ENCODE results near the gene OTOGL. TPM values are rescaled to one million over a fixed set of nuclear protein-coding genes. Genes with fewer than 3 reads are reported as not detected.

The OTOGL gene
- total and polyA plus RNA-seq, 12 donors = 0.04 to 0.52 (median 0.13) TPM; not detected in 1

- H3K27me3 ChIP-seq = no peaks in the 10 kb centered on the region
- H3K4me3 ChIP-seq = no peak overlapping the region
- TF ChIP-seq CTCF (IDR thresholded peaks at IDR 0.05) = peak in 5 of 6 experiments; percentile 30 to 57 (median 49)
- no peak for TF ChIP-seq POLR2A (IDR thresholded peaks at IDR 0.05)
- no peak overlapping the region for H3K27ac ChIP-seq
- intact Hi-C loops (cut with DNase I) = no loop called here
- no peaks in the 10 kb centered on the region for H3K36me3 ChIP-seq (replicated peaks in 1 of 2)
- no peaks in the 10 kb centered on the region for H3K9me3 ChIP-seq (replicated peaks in 1 of 3)
- 0 to 3% (median 1%) methylated on average over 1 of the region's 1 CpG for WGBS, 4 donors
- H3K4me1 ChIP-seq (replicated peaks in 1 of 2) = peaks cover 0 to under 1% of the 10 kb centered on the region in 2 donors
- peak in 4 of 7 donors; percentile 11 to 54 (median 24) for DNase-seq
Measured at GRCh38 chr12:80195074-80195726, 95.9 kb downstream of the OTOGL start.

GRCh38 chr12:80195737-80196136 is 96.4 kb downstream of the OTOGL start:
- TF ChIP-seq POLR2A (IDR thresholded peaks at IDR 0.05) = no peak
- TF ChIP-seq CTCF (IDR thresholded peaks at IDR 0.05) = no peak
- intact Hi-C loops (cut with DNase I) = no loop called here
- Histone ChIP-seq H3K27me3 (no peaks in the 10 kb centered on the region), H3K36me3 (replicated peaks in 1 of 2) (no peaks in the 10 kb centered on the region), H3K4me3 (no peak overlapping the region), H3K9me3 (replicated peaks in 1 of 3) (no peaks in the 10 kb centered on the region), H3K4me1 (replicated peaks in 1 of 2) (no peaks in the 10 kb centered on the region), H3K27ac (no peak overlapping the region)
- 73 to 86% (median 79%) methylated on average over 2 of the region's 2 CpGs for WGBS, 4 donors
- DNase-seq = no peak

GRCh38 chr12:80196419-80196818 is 97.1 kb downstream of the OTOGL start:
- H3K4me3 ChIP-seq = no peak overlapping the region
- no peaks in the 10 kb centered on the region for H3K27me3 ChIP-seq
- no peaks in the 10 kb centered on the region for H3K4me1 ChIP-seq (replicated peaks in 1 of 2)
- intact Hi-C loops (cut with DNase I) = no loop called here
- no peak for TF ChIP-seq POLR2A (IDR thresholded peaks at IDR 0.05)
- TF ChIP-seq CTCF (IDR thresholded peaks at IDR 0.05) = no peak
- no peaks in the 10 kb centered on the region for H3K36me3 ChIP-seq (replicated peaks in 1 of 2)
- DNase-seq = no peak
- no peak overlapping the region for H3K27ac ChIP-seq
- 86 to 100% (median 95%) methylated on average over 2 of the region's 2 CpGs for WGBS, 4 donors
- H3K9me3 ChIP-seq (replicated peaks in 1 of 3) = no peaks in the 10 kb centered on the region

GRCh38 chr12:80198782-80199337 is 99.5 kb downstream of the OTOGL start:
- Histone ChIP-seq H3K4me3 (no peak overlapping the region), H3K27ac (no peak overlapping the region), H3K36me3 (replicated peaks in 1 of 2) (no peaks in the 10 kb centered on the region), H3K4me1 (replicated peaks in 1 of 2) (no peaks in the 10 kb centered on the region), H3K27me3 (no peaks in the 10 kb centered on the region), H3K9me3 (replicated peaks in 1 of 3) (no peaks in the 10 kb centered on the region)
- WGBS, 4 donors = 73 to 92% (median 89%) methylated on average over 1 of the region's 1 CpG
- TF ChIP-seq POLR2A (IDR thresholded peaks at IDR 0.05) (no peak), CTCF (IDR thresholded peaks at IDR 0.05) (no peak)
- intact Hi-C loops (cut with DNase I) = no loop called here
- DNase-seq = no peak

All from adrenal gland (tissue), 12 donors.